ENCODE measurements around the gene OCA2. TPM values are rescaled to one million over a fixed set of nuclear protein-coding genes. Genes with fewer than 3 reads are reported as not detected.
"Not testable (repeated sequence)": the region's sequence is repeated elsewhere in the genome, so short reads cannot be mapped to it uniquely, and the experiment has no call there.

The OCA2 gene
- total RNA-seq, 1 experiment from 2014 or later, result not detected

GRCh38 chr15:27770086-27770607 lies 329.0 kb downstream of the OCA2 start:
- no TSS peak for BruUV-seq (replicated peaks)
- H3K27ac Mint-ChIP-seq (ENCODE audit: low read depth, unreplicated experiment), result no peak overlapping the region
- CTCF ChIA-PET, result no interaction called here

DNA sequence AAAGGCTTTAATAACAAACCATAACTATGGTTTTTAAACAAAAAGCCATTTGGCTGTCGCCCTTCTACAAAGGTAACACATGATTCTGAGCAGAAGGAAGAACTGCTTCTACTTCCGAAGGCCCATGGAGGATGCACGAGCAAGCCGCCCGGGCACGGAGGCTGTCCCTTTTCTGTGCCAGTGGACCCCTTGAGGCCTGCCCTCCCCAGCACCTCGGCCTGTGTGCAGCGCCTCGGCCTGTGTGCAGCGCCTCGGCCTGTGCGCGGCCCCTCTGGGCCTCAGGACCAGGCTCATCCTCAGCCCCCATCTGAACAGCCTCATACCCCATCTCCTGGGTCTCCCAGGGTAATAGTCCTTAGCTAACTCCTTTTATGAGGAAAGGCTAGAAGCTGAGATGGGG lies 329.5 kb downstream of the OCA2 start:
- BruUV-seq (replicated peaks), result no TSS peak
- no peaks in the 10 kb centered on the region for H3K27me3 Mint-ChIP-seq (ENCODE audit: insufficient read depth, unreplicated experiment)
- H3K27ac Mint-ChIP-seq (ENCODE audit: low read depth, unreplicated experiment), result no peak overlapping the region
- no peaks in the 10 kb centered on the region for H3K36me3 Mint-ChIP-seq (ENCODE audit: insufficient read depth, unreplicated experiment)
- H3K4me1 Mint-ChIP-seq (ENCODE audit: insufficient read depth, unreplicated experiment), result no peaks in the 10 kb centered on the region
- TF ChIP-seq CTCF (IDR thresholded peaks at IDR 0.05; ENCODE audit: unreplicated experiment), result no peak
- H3K4me3 Mint-ChIP-seq (ENCODE audit: unreplicated experiment), result no peak overlapping the region
- DNase-seq (ENCODE audit: unreplicated experiment), result no peak
- CTCF ChIA-PET, result no interaction called here
- POLR2A ChIA-PET, result no interaction called here
- intact Hi-C loops (cut with micrococcal nuclease), result no loop called here
- peaks cover 19% of the 10 kb centered on the region for H3K9me3 Mint-ChIP-seq (ENCODE audit: unreplicated experiment)

More at GRCh38 chr15:27770086-27770607, 329.0 kb downstream of the OCA2 start:
- no peak overlapping the region for H3K4me3 Mint-ChIP-seq (ENCODE audit: unreplicated experiment)
- no peak for TF ChIP-seq CTCF (IDR thresholded peaks at IDR 0.05; ENCODE audit: unreplicated experiment)
- no peak for DNase-seq (ENCODE audit: unreplicated experiment)
- peaks cover 16% of the 10 kb centered on the region for H3K9me3 Mint-ChIP-seq (ENCODE audit: unreplicated experiment)
- POLR2A ChIA-PET, result no interaction called here
- no peaks in the 10 kb centered on the region for H3K36me3 Mint-ChIP-seq (ENCODE audit: insufficient read depth, unreplicated experiment)
- intact Hi-C loops (cut with micrococcal nuclease), result no loop called here
- no peaks in the 10 kb centered on the region for H3K27me3 Mint-ChIP-seq (ENCODE audit: insufficient read depth, unreplicated experiment)
- no peaks in the 10 kb centered on the region for H3K4me1 Mint-ChIP-seq (ENCODE audit: insufficient read depth, unreplicated experiment)

DNA sequence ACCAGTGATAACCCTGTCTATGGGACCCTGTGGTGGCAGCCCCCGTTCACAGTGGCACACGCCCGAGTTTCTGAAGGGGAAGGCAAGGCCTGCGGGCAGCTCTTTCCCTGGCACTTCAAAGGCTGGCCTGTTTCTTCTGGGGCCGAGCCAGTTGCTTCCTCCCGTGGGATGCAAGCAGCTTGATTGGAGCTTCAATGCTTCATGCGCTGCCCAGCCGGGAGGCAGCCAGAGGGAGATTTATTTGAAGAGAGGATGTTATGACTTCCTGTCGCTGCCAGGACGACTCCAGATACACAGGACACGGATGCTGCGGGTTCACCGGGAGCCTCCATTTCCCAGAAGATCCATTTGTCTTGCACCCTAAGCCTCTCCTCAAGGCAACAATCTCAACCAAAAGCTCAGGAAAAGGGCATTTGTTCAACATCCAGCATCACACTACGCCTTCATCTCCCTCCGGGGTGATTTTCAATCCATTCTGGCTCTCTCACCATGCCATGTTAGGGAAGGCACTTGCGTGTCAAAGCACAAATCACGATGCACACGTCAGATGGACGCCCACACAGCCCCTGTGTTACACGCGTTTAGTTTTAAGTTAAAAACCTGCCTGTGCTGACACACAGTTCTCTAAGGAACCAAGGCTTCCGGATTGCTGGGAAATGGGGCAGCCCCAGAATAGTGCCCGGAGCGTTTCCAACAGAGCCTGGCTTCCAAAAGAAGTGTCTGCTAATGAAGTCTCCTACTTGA lies 330.2 kb downstream of the OCA2 start:
- Mint-ChIP-seq H3K4me3 (ENCODE audit: unreplicated experiment) (no peak overlapping the region), H3K4me1 (ENCODE audit: insufficient read depth, unreplicated experiment) (no peaks in the 10 kb centered on the region), H3K9me3 (ENCODE audit: unreplicated experiment) (peaks cover 26% of the 10 kb centered on the region), H3K27me3 (ENCODE audit: insufficient read depth, unreplicated experiment) (no peaks in the 10 kb centered on the region), H3K27ac (ENCODE audit: low read depth, unreplicated experiment) (no peak overlapping the region), H3K36me3 (ENCODE audit: insufficient read depth, unreplicated experiment) (no peaks in the 10 kb centered on the region)
- ChIA-PET POLR2A (no interaction called here), CTCF (no interaction called here)
- DNase-seq (ENCODE audit: unreplicated experiment), result no peak
- intact Hi-C loops (cut with micrococcal nuclease), result no loop called here
- no peak for TF ChIP-seq CTCF (IDR thresholded peaks at IDR 0.05; ENCODE audit: unreplicated experiment)
- no TSS peak for BruUV-seq (replicated peaks)

- no TSS peak for BruUV-seq (replicated peaks)
- no peak overlapping the region for H3K4me3 Mint-ChIP-seq (ENCODE audit: unreplicated experiment)
- TF ChIP-seq CTCF (IDR thresholded peaks at IDR 0.05; ENCODE audit: unreplicated experiment), result no peak
- POLR2A ChIA-PET, result no interaction called here
- H3K9me3 Mint-ChIP-seq (ENCODE audit: unreplicated experiment), result peaks cover 34% of the 10 kb centered on the region
- no peak for DNase-seq (ENCODE audit: unreplicated experiment)
- intact Hi-C loops (cut with micrococcal nuclease), result no loop called here
- CTCF ChIA-PET, result no interaction called here
- H3K4me1 Mint-ChIP-seq (ENCODE audit: insufficient read depth, unreplicated experiment), result no peaks in the 10 kb centered on the region
- no peaks in the 10 kb centered on the region for H3K27me3 Mint-ChIP-seq (ENCODE audit: insufficient read depth, unreplicated experiment)
- H3K36me3 Mint-ChIP-seq (ENCODE audit: insufficient read depth, unreplicated experiment), result no peaks in the 10 kb centered on the region
- H3K27ac Mint-ChIP-seq (ENCODE audit: low read depth, unreplicated experiment), result no peak overlapping the region
Measured at GRCh38 chr15:27767918-27768640, 331.0 kb downstream of the OCA2 start.

GRCh38 chr15:27767430-27767829 lies 331.7 kb downstream of the OCA2 start:
- H3K4me1 Mint-ChIP-seq (ENCODE audit: insufficient read depth, unreplicated experiment); CTCF ChIA-PET; H3K27me3 Mint-ChIP-seq (ENCODE audit: insufficient read depth, unreplicated experiment); BruUV-seq (replicated peaks); DNase-seq (ENCODE audit: unreplicated experiment); H3K4me3 Mint-ChIP-seq (ENCODE audit: unreplicated experiment); H3K36me3 Mint-ChIP-seq (ENCODE audit: insufficient read depth, unreplicated experiment); intact Hi-C loops (cut with micrococcal nuclease); POLR2A ChIA-PET; H3K27ac Mint-ChIP-seq (ENCODE audit: low read depth, unreplicated experiment): not testable (repeated sequence)
- peaks cover 41% of the 10 kb centered on the region for H3K9me3 Mint-ChIP-seq (ENCODE audit: unreplicated experiment)
